ENCODE data around the gene RAB42. TPM values are rescaled to one million over a fixed set of nuclear protein-coding genes. Genes with fewer than 3 reads are reported as not detected.

RAB42 gene
- total RNA-seq, 1 donor from 2014 or later: 7.0 TPM

DNA sequence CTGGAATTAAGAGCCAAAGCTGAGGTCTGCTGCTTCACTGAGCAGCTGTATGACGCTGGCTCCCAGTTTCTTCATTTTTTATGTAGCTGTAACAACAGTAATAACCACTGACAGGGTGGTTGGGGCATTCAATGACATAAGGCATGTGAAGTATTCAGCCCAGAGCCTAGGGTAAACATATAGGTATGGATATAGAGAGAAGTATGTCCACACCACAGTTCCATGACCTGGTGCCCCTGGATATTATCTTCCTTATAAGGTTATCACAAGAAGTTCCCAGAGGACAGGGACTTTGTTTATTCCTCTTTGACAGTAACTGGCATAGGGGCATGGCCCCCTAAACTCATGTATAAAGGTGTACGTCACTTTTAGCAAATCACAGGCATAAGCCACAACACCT, 14.7 kb downstream of the RAB42 start:
- intact Hi-C loops (cut with DNase I): no loop called here
- peaks cover 94% of the 10 kb centered on the region for H3K36me3 ChIP-seq
- ATAC-seq: no peak
- no peak overlapping the region for H3K4me3 ChIP-seq
- no peak for DNase-seq
- H3K27ac ChIP-seq: no peak overlapping the region
- TF ChIP-seq, protein P1, sequence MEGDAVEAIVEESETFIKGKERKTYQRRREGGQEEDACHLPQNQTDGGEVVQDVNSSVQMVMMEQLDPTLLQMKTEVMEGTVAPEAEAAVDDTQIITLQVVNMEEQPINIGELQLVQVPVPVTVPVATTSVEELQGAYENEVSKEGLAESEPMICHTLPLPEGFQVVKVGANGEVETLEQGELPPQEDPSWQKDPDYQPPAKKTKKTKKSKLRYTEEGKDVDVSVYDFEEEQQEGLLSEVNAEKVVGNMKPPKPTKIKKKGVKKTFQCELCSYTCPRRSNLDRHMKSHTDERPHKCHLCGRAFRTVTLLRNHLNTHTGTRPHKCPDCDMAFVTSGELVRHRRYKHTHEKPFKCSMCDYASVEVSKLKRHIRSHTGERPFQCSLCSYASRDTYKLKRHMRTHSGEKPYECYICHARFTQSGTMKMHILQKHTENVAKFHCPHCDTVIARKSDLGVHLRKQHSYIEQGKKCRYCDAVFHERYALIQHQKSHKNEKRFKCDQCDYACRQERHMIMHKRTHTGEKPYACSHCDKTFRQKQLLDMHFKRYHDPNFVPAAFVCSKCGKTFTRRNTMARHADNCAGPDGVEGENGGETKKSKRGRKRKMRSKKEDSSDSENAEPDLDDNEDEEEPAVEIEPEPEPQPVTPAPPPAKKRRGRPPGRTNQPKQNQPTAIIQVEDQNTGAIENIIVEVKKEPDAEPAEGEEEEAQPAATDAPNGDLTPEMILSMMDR (IDR thresholded peaks at IDR 0.05): no peak
- no peaks in the 10 kb centered on the region for H3K9me3 ChIP-seq
- no peaks in the 10 kb centered on the region for H3K27me3 ChIP-seq (ENCODE audit: low read depth)
- H3K4me1 ChIP-seq: no peaks in the 10 kb centered on the region

DNA sequence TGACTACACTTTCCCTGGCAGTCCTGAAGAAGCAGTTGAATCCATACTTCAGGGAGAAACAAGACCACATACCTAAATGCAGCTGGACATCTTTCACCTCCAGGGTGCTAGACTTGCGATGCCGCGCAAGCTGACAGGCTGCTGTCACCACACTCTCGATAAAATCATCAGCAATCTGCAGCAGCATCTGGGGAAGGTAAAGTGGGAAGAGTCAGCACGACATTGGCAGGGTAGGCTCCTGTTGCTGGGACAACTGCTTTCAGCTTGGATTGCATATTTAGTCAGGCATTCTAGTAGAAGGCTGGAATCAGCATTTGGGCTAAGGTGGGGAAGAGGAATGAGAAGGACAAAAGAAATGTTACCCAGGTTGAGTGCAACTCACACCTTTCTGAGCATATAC, 21.1 kb downstream of the RAB42 start:
- TF ChIP-seq, protein P1 (IDR thresholded peaks at IDR 0.05): no peak
- DNase-seq (no peak), ATAC-seq (no peak)
- intact Hi-C loops (cut with DNase I): no loop called here
- H3K27me3 ChIP-seq (ENCODE audit: low read depth): no peaks in the 10 kb centered on the region
- peaks cover 98% of the 10 kb centered on the region for H3K36me3 ChIP-seq
- H3K4me1 ChIP-seq: no peaks in the 10 kb centered on the region
- H3K9me3 ChIP-seq: no peaks in the 10 kb centered on the region
- no peak overlapping the region for H3K4me3 ChIP-seq
- H3K27ac ChIP-seq: no peak overlapping the region

DNA sequence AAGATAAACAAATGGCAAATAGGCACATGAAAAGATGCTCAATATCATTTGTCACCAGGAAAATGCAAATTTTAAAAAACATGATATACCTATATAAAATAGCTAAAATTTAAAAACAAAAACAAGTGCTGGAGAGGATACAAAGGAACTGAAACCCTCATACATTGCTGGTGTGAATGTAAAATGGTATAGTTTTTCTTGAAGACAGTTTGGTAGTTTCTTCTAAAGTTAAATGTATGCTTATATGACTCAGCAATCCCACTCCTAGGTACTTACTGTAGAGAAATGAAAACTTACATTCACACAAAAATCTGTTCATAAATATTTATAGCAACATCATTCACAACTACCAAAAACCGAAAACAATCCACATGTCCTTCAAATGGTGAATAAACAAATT, 39.6 kb downstream of the RAB42 start:
- no peak overlapping the region for H3K4me3 ChIP-seq

DNA sequence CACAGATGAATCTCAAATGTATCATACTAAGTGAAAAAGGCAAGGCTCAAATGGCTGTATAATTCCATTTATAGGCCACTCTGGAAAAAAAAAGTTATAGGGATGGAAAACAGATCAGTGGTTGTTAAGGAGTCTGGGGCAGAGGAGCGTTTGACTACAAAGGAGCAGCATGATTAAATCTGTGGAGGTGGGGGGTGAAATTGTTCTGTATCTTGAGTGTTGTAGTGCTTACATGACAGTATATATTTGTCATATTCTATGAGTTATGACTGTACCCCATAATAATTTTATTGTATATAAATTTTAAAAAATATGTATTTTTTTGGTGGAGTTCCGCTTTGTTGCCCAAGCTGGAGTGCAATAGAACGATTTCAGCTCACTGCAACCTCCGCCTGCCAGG, 40.5 kb downstream of the RAB42 start:
- intact Hi-C loops (cut with DNase I): no loop called here
- TF ChIP-seq, protein P1 (IDR thresholded peaks at IDR 0.05): no peak
- Histone ChIP-seq H3K4me1 (no peaks in the 10 kb centered on the region), H3K36me3 (no peaks in the 10 kb centered on the region), H3K4me3 (no peak overlapping the region), H3K27ac (no peak overlapping the region), H3K27me3 (ENCODE audit: low read depth) (no peaks in the 10 kb centered on the region), H3K9me3 (no peaks in the 10 kb centered on the region)
- no peak for ATAC-seq
- DNase-seq: no peak

More for the DNA sequence above, 39.6 kb downstream of the RAB42 start:
- H3K9me3 ChIP-seq: no peaks in the 10 kb centered on the region
- TF ChIP-seq, protein P1 (IDR thresholded peaks at IDR 0.05): no peak
- no peaks in the 10 kb centered on the region for H3K27me3 ChIP-seq (ENCODE audit: low read depth)
- DNase-seq (no peak), ATAC-seq (no peak)
- no peaks in the 10 kb centered on the region for H3K36me3 ChIP-seq
- H3K4me1 ChIP-seq: no peaks in the 10 kb centered on the region
- H3K27ac ChIP-seq: no peak overlapping the region
- intact Hi-C loops (cut with DNase I): no loop called here

DNA sequence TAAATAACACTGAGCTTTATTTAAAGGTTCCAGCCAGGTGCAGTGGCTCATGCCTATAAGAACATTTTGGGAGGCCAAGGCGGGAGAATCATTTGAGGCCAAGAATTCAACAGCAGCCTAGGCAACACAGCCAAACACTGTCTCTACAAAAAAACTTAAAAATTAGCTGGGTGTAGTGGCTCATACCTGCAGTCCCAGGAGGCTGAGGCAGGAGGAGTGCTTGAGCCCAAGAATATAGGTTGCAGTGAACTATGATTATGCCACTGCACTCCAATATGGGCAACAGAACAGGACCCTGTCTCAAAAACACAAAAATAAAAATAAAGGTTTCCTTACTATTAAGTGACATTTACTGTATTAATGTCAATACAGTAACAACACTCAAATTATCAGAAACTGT, 48.7 kb downstream of the RAB42 start:
- TF ChIP-seq, protein P1 (IDR thresholded peaks at IDR 0.05): no peak
- no peak overlapping the region for H3K4me3 ChIP-seq
- H3K9me3 ChIP-seq: no peaks in the 10 kb centered on the region
- no peak overlapping the region for H3K27ac ChIP-seq
- peaks cover 28% of the 10 kb centered on the region for H3K4me1 ChIP-seq
- H3K36me3 ChIP-seq: no peaks in the 10 kb centered on the region
- ATAC-seq (no peak), DNase-seq (no peak)
- H3K27me3 ChIP-seq (ENCODE audit: low read depth): no peaks in the 10 kb centered on the region
- intact Hi-C loops (cut with DNase I): no loop called here

All from lower lobe of right lung (tissue), 2 donors.